Measurements from ENCODE around the gene ANKRD63.

GRCh38 chr15:40248006-40248783 lies 34.7 kb downstream of the ANKRD63 start:
- TF ChIP-seq CTCF (conservative IDR thresholded peaks at IDR 0.05; ENCODE audit: low read depth, low read length) (no peak), EZH2 (IDR thresholded peaks at IDR 0.05; ENCODE audit: borderline replicate concordance, low read depth, low read length, poor library complexity, severe bottlenecking) (no peak)

All from A673 (cell line).